ENCODE results near the gene HCFC1R1.

Gene HCFC1R1

DNA sequence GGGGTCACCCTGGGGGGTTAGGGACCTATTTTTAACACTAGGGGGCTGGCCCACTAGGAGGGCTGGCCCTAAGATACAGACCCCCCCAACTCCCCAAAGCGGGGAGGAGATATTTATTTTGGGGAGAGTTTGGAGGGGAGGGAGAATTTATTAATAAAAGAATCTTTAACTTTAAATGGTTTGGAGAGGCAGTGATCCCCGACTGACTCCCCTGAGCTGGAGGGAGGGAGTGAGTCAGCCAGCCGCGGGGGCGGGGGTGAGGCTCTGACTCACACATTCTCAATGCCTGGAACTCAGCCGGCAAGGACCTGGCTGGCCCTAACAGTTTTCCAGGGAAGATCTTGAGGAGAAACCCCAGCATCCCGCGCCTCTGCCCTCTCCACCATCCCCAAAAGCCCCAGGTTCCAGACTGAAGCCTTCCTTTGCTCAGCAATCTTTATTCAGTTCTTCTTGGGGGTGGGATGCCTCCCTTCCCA lies 1.5 kb downstream of the HCFC1R1 start (continued):
- TF ChIP-seq ZNF768 (tag by site-specific recombination; IDR thresholded peaks at IDR 0.05) (no peak), YY2 (tag by site-specific recombination; IDR thresholded peaks at IDR 0.05) (no peak), ZNF692 (tag by site-specific recombination; IDR thresholded peaks at IDR 0.05) (no peak; the same call in 1 of the 2 replicates), ZNF610 (tag by site-specific recombination; IDR thresholded peaks at IDR 0.05; ENCODE audit: borderline replicate concordance) (no peak), ZNF112 (tag by site-specific recombination; IDR thresholded peaks at IDR 0.05) (no peak), ZFP3 (tag by site-specific recombination; IDR thresholded peaks at IDR 0.05; ENCODE audit: low read depth) (no peak), ZNF214 (tag by site-specific recombination; IDR thresholded peaks at IDR 0.05; ENCODE audit: borderline replicate concordance) (no peak), ZNF18 (tag by site-specific recombination; IDR thresholded peaks at IDR 0.05) (no peak), SCRT2 (tag by site-specific recombination; IDR thresholded peaks at IDR 0.05) (no peak)
- TF ChIP-seq, protein P1, sequence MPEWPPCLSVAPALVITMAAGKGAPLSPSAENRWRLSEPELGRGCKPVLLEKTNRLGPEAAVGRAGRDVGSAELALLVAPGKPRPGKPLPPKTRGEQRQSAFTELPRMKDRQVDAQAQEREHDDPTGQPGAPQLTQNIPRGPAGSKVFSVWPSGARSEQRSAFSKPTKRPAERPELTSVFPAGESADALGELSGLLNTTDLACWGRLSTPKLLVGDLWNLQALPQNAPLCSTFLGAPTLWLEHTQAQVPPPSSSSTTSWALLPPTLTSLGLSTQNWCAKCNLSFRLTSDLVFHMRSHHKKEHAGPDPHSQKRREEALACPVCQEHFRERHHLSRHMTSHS (tag by site-specific recombination; IDR thresholded peaks at IDR 0.05): no peak
- TF ChIP-seq, protein P2, sequence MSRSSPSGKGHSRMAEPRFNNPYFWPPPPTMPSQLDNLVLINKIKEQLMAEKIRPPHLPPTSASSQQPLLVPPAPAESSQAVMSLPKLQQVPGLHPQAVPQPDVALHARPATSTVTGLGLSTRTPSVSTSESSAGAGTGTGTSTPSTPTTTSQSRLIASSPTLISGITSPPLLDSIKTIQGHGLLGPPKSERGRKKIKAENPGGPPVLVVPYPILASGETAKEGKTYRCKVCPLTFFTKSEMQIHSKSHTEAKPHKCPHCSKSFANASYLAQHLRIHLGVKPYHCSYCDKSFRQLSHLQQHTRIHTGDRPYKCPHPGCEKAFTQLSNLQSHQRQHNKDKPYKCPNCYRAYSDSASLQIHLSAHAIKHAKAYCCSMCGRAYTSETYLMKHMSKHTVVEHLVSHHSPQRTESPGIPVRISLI (tag by site-specific recombination; IDR thresholded peaks at IDR 0.05): no peak
- TF ChIP-seq, protein P3, sequence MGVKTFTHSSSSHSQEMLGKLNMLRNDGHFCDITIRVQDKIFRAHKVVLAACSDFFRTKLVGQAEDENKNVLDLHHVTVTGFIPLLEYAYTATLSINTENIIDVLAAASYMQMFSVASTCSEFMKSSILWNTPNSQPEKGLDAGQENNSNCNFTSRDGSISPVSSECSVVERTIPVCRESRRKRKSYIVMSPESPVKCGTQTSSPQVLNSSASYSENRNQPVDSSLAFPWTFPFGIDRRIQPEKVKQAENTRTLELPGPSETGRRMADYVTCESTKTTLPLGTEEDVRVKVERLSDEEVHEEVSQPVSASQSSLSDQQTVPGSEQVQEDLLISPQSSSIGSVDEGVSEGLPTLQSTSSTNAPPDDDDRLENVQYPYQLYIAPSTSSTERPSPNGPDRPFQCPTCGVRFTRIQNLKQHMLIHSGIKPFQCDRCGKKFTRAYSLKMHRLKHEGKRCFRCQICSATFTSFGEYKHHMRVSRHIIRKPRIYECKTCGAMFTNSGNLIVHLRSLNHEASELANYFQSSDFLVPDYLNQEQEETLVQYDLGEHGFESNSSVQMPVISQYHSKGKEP (tag by site-specific recombination; IDR thresholded peaks at IDR 0.05): no peak

- Histone ChIP-seq H3K27ac (ENCODE audit: extremely low read depth, low read depth, low read length) (peak overlapping the region; percentile 54), H3K4me1 (ENCODE audit: control insufficient read depth, insufficient read depth, low read length) (peaks cover 21% of the 10 kb centered on the region), H3K9me3 (ENCODE audit: control insufficient read depth, insufficient read depth, low read depth, low read length) (no peaks in the 10 kb centered on the region), H3K4me3 (ENCODE audit: low read depth, low read length) (peak overlapping the region; percentile 75), H3K36me3 (ENCODE audit: control insufficient read depth in 2 of 2, insufficient read depth in 1 of 2, low read length in 2 of 2) (peaks cover 0 to 14% of the 10 kb centered on the region in 2 experiments; a peak in 1 of 3 replicates)
- ChIA-PET POLR2A (interaction anchor here (0.6 to 11.9 kb wide), 17 partner anchors 9 to 321 kb away, joined by 3 to 247 read pairs (median 6); partner anchors contain the start of genes CLDN9, FLYWCH2, KREMEN2 and PAQR4), CTCF (interaction anchor here (0.6 to 4.1 kb wide), 9 partner anchors 10 to 69 kb away, joined by 3 to 41 read pairs (median 3); no protein-coding TSS in a partner anchor)
- TF ChIP-seq BCL11A (tag by site-specific recombination; IDR thresholded peaks at IDR 0.05; ENCODE audit: low read depth) (0 out of 2 replicates have a peak, but pooled peaks have one; percentile 26), ZSCAN30 (tag by site-specific recombination; IDR thresholded peaks at IDR 0.05) (peak; percentile 35; the same call in 1 of the 2 replicates), KLF17 (tag by site-specific recombination; IDR thresholded peaks at IDR 0.05) (no peak), ZFP69B (tag by site-specific recombination; IDR thresholded peaks at IDR 0.05) (peak; percentile 69; the same call in 1 of the 2 replicates), ZNF701 (tag by site-specific recombination; IDR thresholded peaks at IDR 0.05) (no peak), INSM2 (tag by site-specific recombination; IDR thresholded peaks at IDR 0.05) (0 out of 2 replicates have a peak, but pooled peaks have one; percentile 31), ZNF2 (tag by site-specific recombination; IDR thresholded peaks at IDR 0.05) (peak; percentile 17), ZNF335 (tag by site-specific recombination; conservative IDR thresholded peaks at IDR 0.05) (0 out of 2 replicates have a peak, but pooled peaks have one; percentile 8), ZBTB48 (tag by site-specific recombination; IDR thresholded peaks at IDR 0.05) (peak; percentile 88), ZNF530 (tag by site-specific recombination; IDR thresholded peaks at IDR 0.05; ENCODE audit: low read depth) (no peak), ZNF558 (tag by site-specific recombination; IDR thresholded peaks at IDR 0.05) (no peak)
- TF ChIP-seq, protein P4, sequence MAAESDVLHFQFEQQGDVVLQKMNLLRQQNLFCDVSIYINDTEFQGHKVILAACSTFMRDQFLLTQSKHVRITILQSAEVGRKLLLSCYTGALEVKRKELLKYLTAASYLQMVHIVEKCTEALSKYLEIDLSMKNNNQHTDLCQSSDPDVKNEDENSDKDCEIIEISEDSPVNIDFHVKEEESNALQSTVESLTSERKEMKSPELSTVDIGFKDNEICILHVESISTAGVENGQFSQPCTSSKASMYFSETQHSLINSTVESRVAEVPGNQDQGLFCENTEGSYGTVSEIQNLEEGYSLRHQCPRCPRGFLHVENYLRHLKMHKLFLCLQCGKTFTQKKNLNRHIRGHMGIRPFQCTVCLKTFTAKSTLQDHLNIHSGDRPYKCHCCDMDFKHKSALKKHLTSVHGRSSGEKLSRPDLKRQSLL (tag by site-specific recombination; IDR thresholded peaks at IDR 0.05): peak; percentile 99
Measured at GRCh38 chr16:3021449-3022207, 2.1 kb downstream of the HCFC1R1 start.

Measured in HEK293 (cell line).